Astrocyte of the cerebellum (primary cell): Measurements from ENCODE around the gene CYTH4.

Experiments used
- DNase-seq: peaks from one replicate; pipeline ENCODE4 v3.0.0-alpha.2; 2011; ENCODE audit warnings: low read depth
- H3K4me3 ChIP-seq: 2 replicates; pipeline ENCODE4 v1.5.1; 2011; ENCODE audit warnings: mild to moderate bottlenecking, low read depth, low read length, moderate library complexity
- in situ Hi-C: cut with HindIII; loops from 2 replicates; pipeline ENCODE4 v1.10.0; 2017; ENCODE audit warnings: low sequenced_read_pairs
- TF ChIP-seq, protein P1 (sequence below): IDR thresholded peaks from 2 replicates; pipeline ENCODE4 v1.5.1; 2012; ENCODE audit warnings: low read length, low read depth, moderate library complexity, mild to moderate bottlenecking; ENCODE audit errors: missing control alignments

The CYTH4 gene

DNA sequence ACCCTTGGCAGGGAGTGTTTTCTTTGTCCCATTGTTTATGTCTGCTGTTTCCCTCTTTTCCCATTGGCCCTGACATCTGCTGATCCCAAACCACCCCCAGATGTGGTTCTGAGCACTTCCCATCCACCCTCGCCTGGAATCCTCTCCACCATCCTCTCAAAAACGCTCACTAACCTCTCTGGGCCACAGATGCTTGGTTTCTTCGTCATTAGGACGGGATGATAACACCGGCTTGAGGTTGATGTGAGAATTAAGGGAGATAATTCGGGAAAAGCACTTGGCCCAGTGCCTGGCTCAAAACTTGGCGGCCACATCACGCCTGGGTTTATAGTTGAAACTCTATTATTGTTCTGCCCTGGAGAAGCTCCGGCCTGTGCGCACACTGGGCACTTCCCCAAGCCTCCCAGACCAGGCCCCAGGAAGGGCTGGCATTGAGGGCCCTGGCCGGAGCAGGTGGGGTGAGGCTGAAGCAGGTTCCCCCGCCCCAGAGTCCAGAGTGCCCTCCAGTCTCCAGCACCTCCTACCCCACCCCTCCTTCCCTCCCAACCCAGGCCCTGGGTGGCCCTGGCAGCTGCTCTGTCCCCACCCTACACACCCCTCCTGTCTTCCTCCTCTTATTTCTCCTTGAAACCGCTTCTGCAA is 63.7 kb downstream of the CYTH4 start:
- in situ Hi-C loops: no loop called here
- DNase-seq: peak; percentile 63
- no peak overlapping the region for H3K4me3 ChIP-seq
- TF ChIP-seq, protein P1, sequence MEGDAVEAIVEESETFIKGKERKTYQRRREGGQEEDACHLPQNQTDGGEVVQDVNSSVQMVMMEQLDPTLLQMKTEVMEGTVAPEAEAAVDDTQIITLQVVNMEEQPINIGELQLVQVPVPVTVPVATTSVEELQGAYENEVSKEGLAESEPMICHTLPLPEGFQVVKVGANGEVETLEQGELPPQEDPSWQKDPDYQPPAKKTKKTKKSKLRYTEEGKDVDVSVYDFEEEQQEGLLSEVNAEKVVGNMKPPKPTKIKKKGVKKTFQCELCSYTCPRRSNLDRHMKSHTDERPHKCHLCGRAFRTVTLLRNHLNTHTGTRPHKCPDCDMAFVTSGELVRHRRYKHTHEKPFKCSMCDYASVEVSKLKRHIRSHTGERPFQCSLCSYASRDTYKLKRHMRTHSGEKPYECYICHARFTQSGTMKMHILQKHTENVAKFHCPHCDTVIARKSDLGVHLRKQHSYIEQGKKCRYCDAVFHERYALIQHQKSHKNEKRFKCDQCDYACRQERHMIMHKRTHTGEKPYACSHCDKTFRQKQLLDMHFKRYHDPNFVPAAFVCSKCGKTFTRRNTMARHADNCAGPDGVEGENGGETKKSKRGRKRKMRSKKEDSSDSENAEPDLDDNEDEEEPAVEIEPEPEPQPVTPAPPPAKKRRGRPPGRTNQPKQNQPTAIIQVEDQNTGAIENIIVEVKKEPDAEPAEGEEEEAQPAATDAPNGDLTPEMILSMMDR: no peak

DNA sequence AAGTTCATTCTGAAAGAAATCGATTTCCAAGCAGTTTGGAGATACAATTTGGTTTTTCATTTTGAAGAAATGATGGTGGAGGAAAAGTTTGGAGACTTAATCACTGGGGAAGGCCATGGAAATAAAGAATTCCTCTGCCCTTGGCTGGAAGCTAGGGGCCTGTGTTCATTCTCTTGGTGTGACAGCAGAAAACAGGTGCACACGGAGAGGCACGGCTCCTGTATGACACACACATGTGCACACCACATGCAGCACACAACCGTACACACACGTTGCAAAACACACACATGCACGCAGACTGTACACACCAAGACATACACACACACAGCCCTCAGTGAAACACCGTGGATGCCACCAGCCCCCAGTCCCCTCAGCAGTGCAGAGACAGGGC is 64.2 kb downstream of the CYTH4 start:
- TF ChIP-seq, protein P1: no peak
- H3K4me3 ChIP-seq: no peak overlapping the region
- in situ Hi-C loops: no loop called here
- no peak for DNase-seq

DNA sequence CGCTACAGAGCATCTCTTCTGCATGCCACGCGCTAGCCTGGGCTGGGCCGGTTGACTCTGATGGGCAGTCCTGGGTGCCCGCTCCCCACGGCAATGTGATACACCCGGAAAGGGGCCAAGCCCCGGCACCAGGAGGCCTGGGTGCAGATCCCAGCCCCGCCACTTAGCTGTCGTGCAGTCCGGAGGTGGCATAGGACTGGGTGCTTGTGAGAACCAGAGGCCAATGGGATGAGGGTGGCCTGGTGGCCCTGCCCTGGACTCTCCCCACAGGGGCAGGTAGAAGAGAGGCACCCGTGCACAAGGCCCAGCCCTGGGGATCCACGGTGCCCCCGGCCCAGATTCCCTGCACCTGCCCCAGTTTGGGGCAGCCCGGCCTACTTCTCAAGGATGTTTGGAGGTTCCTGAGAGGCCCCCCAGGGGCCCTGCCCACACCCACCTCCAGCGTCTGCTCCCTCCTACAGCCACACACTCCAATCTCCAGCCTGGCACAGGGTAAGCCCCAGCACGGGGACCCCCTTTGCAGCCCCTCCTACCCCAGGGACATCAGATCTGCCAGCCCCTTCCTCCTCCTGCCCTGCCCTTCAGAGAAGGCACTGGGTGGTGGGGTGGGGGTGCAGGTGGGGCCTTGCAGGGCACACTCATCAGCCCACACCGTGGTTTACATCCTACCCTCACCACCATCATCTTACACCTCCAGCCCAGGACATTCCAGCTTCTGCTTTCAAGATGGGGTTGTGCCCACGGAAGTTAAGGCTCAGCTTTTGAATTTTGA is 66.9 kb downstream of the CYTH4 start:
- in situ Hi-C loops: no loop called here
- DNase-seq: no peak
- TF ChIP-seq, protein P1: no peak
- no peak overlapping the region for H3K4me3 ChIP-seq

DNA sequence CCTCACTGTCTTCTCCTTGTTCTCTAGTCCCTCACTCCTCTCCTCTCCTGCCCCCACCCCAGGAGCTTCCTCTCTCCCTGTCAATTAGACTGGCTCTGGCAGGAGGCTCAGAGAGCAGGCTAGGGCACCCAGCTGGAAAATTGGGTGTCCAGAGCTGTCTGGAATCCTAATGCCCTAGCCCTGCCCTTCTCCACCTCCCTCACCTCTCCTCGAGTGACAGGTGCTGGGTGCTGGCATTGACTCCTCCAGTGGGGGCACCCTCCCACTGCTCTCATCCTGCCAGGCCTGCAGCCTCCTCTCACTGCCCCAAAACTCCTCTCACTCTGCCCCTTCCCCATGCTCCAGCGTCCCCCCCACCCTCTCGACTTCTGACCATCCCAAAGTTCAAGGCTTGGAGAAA is 68.9 kb downstream of the CYTH4 start:
- H3K4me3 ChIP-seq: no peak overlapping the region
- in situ Hi-C loops: no loop called here
- TF ChIP-seq, protein P1: no peak
- no peak for DNase-seq

DNA sequence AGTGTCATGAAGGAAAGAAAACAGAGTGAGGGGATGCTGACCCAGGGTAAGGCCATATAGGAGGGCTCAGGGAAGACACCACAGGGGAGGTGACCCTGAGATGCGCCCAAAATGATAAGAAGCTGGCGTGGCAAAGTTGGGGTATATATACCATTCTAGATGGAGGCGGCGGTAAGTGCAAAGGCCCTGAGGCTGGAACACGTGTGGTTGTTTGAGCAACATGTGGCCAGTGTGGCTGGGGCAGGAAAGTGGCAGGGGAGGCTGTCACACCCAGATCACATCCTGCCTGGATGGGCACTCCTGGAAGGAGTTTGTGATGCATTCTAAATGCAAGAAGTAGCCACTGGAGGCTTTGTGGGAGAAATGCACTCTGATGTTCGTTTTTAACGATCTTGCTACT is 70.2 kb downstream of the CYTH4 start:
- in situ Hi-C loops: no loop called here
- DNase-seq: no peak
- H3K4me3 ChIP-seq: no peak overlapping the region
- TF ChIP-seq, protein P1: no peak

DNA sequence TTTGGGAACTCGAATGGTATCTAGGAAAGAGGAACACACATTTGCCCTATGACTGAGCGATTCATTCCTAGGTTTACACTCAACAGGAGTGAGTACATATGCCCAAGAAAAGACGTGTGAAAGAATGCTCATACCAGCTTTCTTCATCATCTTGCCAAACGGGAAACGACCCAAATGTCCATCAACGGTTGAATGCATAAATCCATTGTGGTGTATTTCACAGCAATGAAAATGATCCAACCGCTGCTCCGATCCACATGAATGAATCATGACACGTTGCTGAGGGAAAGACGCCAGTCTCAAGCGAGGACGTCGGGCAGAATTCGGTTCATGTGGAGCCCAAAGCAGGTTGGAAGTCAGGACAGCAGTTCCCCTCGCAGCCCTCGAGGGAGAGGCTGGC is 71.5 kb downstream of the CYTH4 start:
- peak; percentile 74 for DNase-seq
- TF ChIP-seq, protein P1: no peak
- in situ Hi-C loops: no loop called here
- no peak overlapping the region for H3K4me3 ChIP-seq
